ENCODE measurements around the gene STX17.

- TF ChIP-seq POLR2A (IDR thresholded peaks at IDR 0.05) (no peak), CTCF (IDR thresholded peaks at IDR 0.05) (no peak)
Observed at GRCh38 chr9:99868845-99869244, 37.6 kb upstream of the STX17 start.

Data from thyroid gland (tissue), 4 donors.